NCI-H524 treated with DMSO at 0.1 percent for 48 hours (cell line): ENCODE measurements around the gene RABGAP1L.
"Not testable (repeated sequence)": the region's sequence is repeated elsewhere in the genome, so short reads cannot be mapped to it uniquely, and the experiment has no call there.

Source experiments
- DNase-seq: peaks from one replicate; lab custom pipeline; 2025; lab: John Stamatoyannopoulos, UW

RABGAP1L gene

DNA sequence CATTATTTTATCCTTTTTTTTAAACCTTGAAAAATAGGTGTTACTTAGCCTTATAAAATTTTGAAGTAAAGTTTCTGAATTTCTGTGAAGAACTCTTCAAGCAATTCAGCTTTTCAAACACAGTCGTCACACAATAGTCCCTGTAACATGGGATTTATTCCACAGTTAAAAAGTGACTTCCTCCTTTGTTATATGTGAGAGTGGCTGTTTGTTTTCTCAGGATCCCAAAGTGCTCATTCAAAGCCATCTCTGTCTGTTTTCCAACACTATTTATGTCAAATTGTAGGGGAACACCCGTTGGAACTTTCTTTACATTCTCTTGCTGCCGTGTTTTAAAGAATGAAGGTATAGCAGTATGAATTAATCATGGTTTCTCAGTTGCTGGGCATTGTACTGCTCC is 207.6 kb downstream of the RABGAP1L start:
- no peak for DNase-seq

DNA sequence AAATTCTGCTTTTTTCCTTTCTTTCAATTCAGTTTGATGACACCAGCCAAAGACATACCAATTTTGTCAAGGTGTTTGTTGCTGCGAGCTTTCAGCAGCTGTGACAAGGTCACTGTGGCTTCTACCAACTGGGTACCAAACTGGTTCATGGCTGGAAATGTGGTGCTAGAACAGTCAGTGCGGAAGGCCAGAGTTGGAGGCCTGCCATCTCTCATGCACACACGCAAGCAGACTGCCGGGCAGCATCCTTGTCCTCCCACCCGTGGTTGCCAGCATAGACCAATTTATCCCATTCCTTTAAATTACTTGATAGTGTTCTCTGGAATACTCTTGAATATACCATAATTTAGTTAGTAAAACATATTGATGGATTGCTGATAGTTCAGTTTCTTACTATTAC is 208.6 kb downstream of the RABGAP1L start:
- no peak for DNase-seq

DNA sequence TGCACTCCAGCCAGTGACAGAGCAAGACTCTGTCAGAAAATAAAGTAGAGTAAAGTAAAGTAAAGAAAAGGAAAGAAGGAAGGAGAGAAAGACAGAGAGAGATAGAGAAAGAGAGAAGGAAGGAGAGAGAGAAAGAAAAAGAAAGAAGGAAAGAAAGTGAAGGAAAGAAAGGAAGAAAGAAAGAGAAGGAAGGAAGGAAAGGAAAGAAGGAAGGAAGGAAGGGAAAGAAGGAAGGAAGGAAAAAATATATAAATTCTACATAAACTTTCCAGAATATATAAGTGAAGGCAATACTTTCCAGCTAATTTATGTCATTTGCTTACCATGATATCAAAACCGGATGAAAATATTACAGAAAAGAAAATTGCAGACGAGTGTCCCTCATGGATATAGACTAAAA is 216.7 kb downstream of the RABGAP1L start:
- no peak for DNase-seq

DNA sequence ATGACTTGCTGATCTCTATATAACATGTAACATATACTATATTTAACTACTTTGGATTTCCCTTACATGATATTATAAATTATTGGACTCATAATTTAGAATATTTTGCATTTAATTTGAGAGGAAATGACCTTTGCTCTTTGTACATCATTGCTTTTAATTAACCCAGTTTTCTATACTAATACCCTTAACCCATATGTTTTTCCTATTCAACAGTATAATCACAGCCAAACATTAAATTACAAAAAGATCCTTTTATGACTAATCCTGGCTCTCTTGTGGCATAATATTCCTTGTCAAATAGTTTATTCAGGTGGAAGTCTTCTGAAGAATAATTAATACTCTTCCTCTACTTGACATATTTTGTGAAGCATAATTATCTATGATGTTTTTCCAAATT is 232.4 kb downstream of the RABGAP1L start:
- DNase-seq = no peak

DNA sequence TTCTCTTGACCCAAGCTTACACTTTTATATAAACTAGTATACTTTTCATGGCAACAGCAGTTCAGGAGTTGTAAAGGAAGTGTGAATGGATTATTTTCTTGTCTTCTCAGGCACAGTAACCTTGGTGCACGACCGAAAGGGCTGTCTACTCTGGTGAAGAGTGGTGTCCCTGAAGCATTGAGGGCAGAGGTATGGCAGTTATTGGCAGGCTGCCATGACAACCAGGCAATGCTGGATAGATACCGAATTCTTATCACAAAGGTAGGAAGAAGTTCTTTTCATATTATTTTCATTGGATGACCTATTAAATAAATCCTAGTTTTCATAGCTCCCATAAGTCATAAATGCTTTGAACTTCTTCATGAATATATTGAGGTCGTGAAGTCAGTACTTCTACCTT is 234.6 kb downstream of the RABGAP1L start:
- no peak for DNase-seq

DNA sequence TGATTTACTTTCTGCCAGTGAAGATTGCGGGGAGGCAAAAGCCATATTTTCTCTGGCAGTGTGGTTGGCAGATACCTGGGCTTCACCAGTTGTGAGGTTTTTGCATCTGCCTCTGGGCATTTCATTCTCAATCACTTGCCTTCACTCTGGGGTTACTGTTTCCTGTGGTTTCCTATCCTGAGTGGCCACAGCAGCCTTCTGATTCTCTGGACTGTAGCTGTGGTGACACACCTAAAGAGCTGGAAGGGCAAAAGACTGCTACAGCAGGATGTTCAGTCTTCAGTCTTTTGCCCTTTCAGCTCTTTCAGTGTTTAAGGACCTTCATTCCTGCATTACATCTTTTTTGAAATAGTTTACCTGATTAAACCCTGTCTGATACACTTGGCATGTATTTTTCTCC is 237.9 kb downstream of the RABGAP1L start:
- DNase-seq = no peak

DNA sequence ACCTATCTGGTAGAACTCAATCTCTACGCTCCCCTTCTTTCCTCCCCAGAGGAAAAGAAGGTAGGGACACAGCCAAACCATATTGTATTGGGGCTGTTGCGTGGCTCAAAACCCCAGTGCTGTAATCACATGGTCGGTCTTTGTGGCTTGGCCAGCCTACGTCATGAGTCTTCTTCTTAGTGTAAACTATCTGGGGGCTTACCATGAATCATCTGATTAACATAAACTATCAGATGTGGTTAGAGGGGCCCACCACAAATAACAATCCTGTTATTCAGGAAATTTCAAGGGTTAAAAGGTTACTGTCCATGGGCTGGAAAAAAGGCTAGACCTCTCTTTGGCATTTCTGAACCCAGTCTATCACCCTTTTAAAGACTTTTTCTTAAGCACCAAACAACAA is 238.9 kb downstream of the RABGAP1L start:
- DNase-seq = no peak

DNA sequence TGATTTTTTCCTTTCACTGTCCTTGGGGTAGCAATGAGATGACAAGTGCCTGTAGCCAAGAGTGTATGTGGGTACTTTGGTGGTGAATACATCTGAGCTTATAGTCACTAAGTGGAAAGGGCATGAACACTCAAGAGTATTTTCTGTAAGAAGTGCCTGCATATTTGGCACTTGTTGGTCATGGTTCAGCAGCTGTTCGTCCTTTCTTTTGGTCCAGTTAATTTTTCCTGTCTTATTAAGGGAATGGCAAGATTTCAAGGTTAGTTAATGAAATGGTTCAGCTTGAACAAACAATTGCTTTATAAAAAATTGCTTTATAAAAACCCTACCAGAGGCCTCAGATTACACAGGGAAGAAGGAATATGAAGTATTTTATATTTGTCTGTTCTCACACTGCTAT is 239.9 kb downstream of the RABGAP1L start:
- no peak for DNase-seq

DNA sequence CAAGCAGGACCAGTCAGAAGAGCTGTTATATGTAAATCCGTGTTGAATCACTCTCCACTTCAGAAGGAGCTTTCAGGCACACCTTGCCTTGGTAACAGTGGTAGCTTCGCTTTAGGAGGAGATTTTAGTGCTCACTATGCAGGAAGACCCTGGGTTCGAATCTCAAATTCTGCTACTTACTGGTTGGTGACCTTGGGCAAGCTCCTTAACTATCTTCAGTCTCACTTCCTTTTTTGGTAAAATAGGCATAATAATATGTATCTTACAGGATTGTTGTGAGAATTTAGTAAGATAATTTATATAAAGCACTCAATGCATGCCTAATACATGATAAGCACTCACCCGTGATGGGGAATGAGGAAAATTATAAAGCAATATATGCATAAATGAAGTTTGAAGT is 241.8 kb downstream of the RABGAP1L start:
- DNase-seq = no peak

DNA sequence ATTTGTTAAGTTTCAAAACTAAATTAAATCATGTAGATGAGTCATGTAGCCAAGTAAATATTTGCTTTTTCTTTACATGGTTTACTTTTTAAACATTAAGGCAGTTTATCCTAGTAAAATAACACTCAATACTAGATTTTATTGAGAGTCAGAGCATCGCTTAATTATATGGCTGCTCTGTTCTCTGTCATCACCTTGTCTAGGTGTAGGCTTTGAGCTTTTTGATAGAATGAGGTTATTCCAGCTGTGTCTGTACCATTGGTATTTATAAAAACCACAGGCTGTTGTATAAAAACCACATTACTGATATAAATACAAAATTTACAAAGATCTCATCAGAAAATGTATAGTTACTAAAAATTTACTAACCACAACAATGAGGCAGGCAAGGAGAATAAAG is 245.9 kb downstream of the RABGAP1L start:
- DNase-seq = no peak

DNA sequence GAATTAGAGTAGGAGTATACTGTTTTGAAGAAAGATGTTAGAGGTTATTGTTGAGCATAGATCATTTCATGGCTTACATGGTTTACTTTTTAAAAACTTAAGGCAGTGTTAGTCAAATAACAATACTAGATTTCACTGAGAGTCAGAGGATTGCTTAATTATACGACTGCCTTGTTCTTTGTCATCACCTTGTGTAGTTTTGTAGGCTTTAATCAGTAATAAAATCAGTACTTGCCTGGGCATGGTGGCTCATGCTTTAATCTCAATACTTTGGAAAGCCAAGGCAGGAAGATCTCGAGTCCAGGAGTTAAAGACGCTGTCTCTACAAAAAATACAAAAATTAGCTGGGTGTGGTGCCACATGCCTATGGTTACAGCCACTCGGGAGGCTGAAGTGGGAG is 247.1 kb downstream of the RABGAP1L start:
- DNase-seq = no peak

DNA sequence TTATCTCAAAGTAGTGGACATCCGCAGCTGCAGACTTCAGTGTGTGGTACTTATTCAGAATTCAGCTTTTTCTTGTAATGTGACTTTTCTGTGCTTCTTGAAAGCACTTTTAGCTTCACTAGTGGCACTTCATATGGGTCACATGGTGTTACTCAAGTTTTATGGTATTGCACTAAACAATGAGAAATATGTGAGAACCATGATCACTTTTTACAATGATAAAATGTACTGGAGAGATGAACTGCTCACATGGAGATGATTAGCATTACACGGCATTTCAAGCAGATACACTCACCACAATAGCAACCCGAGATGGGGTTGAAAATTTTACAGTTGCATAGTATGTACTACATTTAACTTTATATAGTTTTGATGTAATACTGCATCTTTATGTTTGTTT is 248.3 kb downstream of the RABGAP1L start:
- no peak for DNase-seq

DNA sequence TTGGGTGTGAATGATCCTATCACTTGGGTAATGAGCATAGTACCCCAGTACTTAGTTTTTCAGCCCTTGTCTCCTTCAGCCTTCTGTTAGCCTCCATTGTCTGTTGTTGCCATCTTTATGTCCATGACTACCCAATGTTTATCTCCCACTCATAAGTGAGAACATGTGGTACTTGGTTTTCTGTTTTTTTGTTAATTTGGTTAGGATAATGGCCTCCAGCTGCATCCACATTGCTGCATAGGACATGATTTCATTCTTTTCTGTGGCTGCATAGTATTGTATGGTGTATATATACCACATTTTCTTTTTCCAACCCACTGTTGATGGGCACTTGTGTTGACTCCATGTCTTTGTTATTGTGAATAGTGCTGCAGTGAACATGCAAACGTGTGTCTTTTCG is 248.8 kb downstream of the RABGAP1L start:
- no peak for DNase-seq

DNA sequence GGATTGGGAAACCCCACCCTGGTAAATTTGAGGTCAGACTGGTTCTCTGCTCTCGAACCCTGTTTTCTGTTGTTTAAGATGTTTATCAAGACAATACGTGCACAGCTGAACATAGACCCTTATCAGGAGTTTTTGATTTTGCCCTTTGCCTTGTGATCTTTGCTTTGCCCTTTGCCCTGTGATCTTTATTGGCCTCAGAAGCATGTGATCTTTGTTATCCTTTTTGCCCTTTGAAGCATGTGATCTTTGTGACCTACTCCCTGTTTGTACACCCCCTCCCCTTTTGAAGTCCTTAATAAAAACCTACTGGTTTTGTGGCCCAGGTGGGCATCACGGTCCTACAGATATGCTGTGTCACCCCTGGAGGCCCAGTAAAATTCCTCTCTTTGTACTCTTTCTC is 250.5 kb downstream of the RABGAP1L start:
- not testable (repeated sequence) for DNase-seq

DNA sequence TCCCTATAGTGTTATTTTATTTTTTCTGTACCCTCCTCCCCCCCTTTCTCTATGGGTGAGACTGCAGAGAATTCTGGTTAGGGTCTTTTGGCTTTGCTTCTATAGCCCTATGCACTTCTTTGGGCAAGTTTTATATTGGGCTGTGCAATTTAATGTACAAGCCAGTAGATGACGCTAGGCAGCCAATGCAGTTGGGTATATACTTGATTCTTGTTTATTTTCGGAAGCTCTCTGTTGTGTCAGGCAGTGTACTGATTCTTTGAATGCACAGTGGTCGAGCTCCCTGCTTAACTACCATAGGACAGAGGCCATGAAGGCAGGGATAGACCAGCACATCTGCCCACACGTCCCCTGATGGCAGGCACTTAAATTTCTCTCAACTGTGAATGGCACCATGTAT is 254.3 kb downstream of the RABGAP1L start:
- no peak for DNase-seq

DNA sequence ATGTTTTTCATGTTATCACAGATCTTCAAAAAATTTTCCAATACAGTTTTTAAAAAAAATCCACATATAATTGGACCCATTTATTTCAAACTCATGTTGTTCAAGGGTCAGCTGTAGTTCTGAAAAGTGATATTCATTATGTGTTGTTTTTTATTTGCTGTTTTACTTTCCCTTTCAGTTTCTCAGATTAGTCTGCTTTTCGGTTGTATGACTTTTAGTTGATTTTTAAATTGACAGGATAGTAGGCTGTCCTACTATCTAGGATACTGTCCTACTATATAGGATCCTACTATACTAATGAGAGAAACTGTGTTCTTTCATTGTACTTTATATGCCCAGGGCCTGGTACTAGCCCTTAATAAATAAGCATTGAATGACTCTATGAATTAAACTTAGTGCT is 254.9 kb downstream of the RABGAP1L start:
- no peak for DNase-seq

DNA sequence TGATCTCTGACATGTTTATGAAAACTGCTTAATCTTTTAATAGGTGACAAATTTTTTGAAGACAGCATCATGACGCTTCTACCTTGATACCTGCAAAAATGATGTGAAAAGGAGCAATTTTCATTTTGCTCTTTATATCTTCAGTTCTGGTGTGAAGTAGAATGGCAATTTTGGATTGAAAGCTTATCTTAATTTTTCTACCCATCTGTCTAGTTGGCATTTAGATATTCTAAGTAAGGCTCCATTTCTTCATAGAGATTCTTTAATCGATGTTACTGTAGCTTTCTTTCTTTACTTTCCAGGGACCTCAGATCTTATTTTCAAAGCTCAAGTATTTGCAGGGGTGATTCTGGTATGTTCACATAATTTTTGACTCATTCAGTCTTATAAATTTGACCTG is 256.2 kb downstream of the RABGAP1L start:
- DNase-seq = no peak

DNA sequence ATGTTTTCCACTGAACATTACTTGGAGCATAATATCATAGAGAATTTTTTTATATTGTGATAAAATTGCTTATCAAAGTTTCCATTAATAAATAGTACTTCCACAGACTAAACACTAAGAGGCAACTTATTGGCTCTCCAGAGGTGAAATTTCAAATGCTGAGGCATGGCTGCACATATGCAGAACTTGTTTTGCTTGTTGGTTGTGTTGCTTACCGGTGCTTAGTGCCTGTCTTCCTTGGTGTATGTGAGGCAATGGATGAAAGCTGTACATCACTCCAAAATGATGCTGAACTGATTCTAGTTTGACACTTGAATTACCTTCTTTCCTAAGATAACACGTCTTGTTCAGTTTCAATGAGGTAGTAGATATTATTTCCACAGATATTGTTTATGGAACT is 258.6 kb downstream of the RABGAP1L start:
- no peak for DNase-seq

DNA sequence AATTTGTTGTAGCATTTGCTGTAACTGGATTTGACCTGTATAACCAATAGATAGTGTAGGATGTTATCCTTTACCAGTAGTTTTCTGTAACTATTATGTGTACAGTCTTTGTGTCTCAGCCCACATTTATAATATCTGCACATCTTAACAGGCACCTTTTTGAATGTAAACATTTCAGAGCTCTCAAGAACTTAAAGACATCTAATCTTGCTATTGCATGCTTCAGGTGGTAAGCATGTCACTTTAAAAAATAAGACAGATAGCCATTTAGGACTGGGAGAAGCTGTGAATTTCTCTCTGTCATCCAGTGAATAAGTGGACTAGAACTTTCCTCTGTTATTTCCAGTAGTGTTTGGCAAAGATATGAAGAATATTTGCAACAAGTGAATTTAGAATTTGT is 265.8 kb downstream of the RABGAP1L start:
- no peak for DNase-seq

DNA sequence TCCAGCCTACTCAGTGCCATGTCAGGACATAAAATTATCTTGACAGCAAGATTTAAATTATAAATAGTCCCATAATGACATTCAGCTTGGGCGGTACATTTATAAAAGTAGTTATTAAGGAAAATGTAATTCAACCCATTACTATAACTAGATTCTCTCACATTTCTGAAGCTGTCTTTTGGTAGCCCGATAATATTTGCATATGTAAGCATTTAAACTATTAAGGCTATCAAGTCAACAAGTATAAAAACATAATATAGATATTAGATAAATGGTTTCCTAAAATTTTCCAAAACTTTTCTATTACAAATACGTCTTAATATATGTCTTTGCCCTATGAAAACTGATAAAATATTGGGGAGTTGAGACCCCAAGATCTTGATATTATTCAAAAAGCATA is 266.8 kb downstream of the RABGAP1L start:
- DNase-seq = no peak

DNA sequence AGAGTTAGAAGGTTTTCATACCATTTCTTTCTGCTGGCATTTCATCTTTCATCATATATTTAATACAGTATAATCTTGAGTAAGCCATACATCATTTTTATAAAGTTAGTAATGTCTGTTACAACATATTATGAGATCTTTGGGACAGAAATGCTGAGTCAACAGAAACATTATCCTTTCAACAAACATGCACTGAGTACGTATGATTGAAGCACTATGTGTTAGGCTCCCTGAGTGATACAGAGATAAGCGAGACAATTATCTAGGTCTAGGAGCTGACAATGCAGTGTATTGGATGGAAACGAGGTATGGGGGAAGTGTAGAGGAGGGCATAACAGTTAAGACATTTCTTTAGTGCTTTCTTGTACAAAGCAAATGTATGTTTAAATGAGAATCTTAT is 268.7 kb downstream of the RABGAP1L start:
- DNase-seq = no peak

DNA sequence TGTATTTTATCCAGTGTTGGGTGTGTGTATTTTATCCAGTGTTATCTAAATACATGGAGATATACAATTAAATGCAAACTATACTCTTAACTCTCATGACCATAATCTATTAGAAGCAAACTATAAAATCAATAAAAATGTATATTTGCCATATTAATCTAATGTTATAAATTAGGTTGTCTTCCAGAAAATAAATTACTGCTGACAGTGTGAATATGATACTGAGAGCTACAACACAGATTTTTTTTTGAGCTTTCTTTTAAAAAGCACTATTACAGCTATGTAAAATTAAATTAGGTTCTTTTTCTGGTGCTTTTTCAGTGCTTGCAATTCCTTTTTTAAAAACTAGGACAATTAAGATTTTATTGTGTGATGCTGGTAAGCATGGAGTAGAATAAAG is 269.4 kb downstream of the RABGAP1L start:
- no peak for DNase-seq

DNA sequence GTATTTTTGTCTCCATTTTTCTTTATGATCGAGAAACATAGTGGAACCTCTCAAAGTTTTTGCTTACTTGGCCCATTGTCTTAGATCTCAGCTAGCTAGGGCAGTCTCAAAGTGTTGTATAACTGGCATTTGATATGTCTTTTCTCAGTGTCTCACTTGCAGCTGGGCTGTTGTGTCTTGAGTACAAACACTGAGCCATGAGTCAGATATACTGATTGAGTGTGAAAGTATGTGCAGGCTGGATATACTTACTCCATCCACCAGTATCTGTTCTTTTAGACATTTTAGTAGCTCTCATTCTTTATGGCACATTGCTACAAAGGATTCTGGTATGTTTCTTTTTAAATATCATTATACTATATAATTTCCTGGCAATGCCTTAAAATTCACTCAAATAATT is 274.1 kb downstream of the RABGAP1L start:
- DNase-seq = no peak

DNA sequence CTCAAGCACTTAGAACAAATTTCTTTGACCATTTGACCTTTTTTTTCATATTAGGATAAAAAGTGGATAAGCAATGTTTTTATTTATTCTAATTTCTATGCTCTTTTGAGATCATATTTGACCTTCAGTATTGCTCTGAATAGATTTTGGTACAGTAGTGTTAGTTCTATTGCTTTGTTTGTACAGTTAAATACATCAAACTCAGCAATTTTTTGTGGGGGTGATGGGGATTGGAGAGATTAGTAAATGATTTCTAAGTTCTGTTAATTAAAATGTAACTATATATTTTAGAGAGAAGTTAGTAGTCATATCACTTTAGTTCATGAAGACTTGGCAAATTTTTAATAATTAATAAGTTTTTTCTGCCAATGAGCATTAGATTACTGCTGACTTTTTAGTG is 286.0 kb downstream of the RABGAP1L start:
- no peak for DNase-seq

DNA sequence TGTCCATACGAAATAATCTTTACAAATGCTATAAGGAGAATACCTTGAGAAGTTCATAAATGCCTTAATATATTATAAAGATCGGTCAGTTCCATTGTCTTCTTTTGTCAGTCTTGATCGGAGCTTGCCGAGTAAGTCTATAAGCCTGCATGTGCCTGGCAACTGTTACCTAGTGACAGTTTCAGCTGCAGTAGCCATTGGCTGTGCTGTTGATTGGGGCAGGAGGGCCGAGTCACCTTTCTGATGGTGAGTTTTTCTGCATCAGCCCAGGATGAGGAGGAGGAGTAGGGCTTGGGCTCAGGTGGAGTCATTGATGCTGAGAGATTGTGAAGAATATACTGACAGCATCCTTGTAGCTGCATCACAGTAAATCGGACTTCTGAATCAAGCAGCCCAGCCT is 286.5 kb downstream of the RABGAP1L start:
- DNase-seq = no peak
